Body of pancreas (tissue), 4 donors: ENCODE data around the gene GIT2. TPM values are rescaled to one million over a fixed set of nuclear protein-coding genes. Genes with fewer than 3 reads are reported as not detected.

Experiments used
- ATAC-seq: fragments of 150-250 bp; one replicate; pipeline ENCODE4 v1.9.1; 2016
- DNase-seq, 4 donors: peaks; one replicate each; pipeline ENCODE4 v3.0.0-alpha.2; 2019
- H3K27ac ChIP-seq, 4 donors: fragments of 200-600 bp; sonication (generic); 1 replicate in 3 of 4; 2 replicates in 1 of 4; pipeline versions ENCODE4 v1.5.1 to v1.6.1; 2016 to 2019; ENCODE audit warnings: mild to moderate bottlenecking in 1 of 4, mixed read lengths in 1 of 4, moderate library complexity in 1 of 4
- H3K27me3 ChIP-seq, 2 donors: fragments of 200-600 bp; sonication (generic); one replicate each; pipeline ENCODE4 v1.6.0; 2016; ENCODE audit warnings: mild to moderate bottlenecking in 1 of 2
- H3K36me3 ChIP-seq, 2 donors: fragments of 200-600 bp; sonication (generic); replicated peaks in 1 of 2; 2 replicates each; pipeline ENCODE4 v1.5.1; 2016; ENCODE audit warnings: low read depth in 2 of 2; ENCODE audit not compliant: insufficient read depth in 1 of 2
- H3K4me1 ChIP-seq: fragments of 200-600 bp; sonication (generic); one replicate; pipeline ENCODE4 v1.6.0; 2016
- H3K4me3 ChIP-seq, 2 donors: fragments of 200-600 bp; sonication (generic); 1 replicate in 1 of 2; 2 replicates in 1 of 2; pipeline ENCODE4 v1.5.1; 2016 to 2019
- H3K9me3 ChIP-seq, 3 donors: fragments of 200-600 bp; sonication (generic); 1 replicate in 2 of 3; 2 replicates in 1 of 3; pipeline ENCODE4 v1.5.1; 2016
- POLR2A ChIP-seq, 3 donors: fragments of 450-650 bp; IDR thresholded peaks; one replicate each; pipeline ENCODE4 v1.6.1; 2016; ENCODE audit warnings: antibody characterized with exemption in 3 of 3, mild to moderate bottlenecking in 2 of 3
- WGBS, 2 donors: methylation state at CpG; one replicate each; pipeline ENCODE4 v1.1.5; 2017; 5-methylcytosine and 5-hydroxymethylcytosine counted together
- intact Hi-C: fragments of 100-400 bp; cut with DNase I; formaldehyde crosslinking; loops from one replicate; pipeline ENCODE4 v1.15.1; 2023
- total RNA-seq, 2 donors: library from RNA; depleted of rRNA; stranded (reverse); fragments of >200 nt; gene quantifications; one replicate each; pipeline ENCODE4 v1.1.0, GENCODE V29; 2016
- TF ChIP-seq, protein P1 (sequence below), 7 experiments: fragments of 450-650 bp in 4 of 7; fragments of 200-600 bp in 3 of 7; sonication (generic) in 3 of 7; IDR thresholded peaks; one replicate each; pipeline ENCODE4 v1.5.1; 2016 to 2019; ENCODE audit warnings: antibody characterized with exemption in 7 of 7

GIT2 gene
- total RNA-seq, 2 donors from 2014 or later = 44.4 to 50.1 TPM

DNA sequence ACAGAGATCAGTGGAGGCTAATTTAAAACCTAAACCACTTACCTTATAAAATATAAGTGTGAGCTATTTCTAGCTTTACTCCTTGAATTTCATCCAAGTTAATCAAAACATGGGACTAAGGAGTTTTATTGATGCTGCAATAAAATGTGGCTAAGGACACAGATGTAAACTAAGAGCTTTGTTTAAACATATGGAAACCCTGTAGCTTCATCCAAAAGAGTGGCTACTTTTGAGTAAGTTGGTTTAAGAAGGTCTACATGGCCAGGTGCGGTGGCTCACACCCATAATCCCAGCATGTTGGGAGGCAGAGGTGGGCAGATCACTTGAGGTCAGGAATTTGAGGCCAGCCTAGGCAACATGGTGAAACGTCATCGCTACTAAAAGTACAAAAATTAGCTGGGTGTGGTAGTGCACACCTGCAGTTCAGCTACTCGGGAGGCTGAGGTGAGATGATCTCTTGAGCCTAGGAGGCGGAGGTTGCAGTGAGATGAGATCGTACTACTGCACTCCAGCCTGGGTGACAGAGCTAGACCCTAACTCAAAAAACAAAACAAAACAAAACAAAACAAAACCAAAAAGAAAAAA, 55.7 kb downstream of the GIT2 start:
- Histone ChIP-seq H3K4me3 (no peak overlapping the region), H3K27ac (no peak overlapping the region), H3K27me3 (no peaks in the 10 kb centered on the region), H3K36me3 (peaks cover 7 to 13% of the 10 kb centered on the region in 2 donors), H3K9me3 (no peaks in the 10 kb centered on the region), H3K4me1 (no peaks in the 10 kb centered on the region)
- ATAC-seq (no peak), DNase-seq (no peak)
- TF ChIP-seq, protein P1, sequence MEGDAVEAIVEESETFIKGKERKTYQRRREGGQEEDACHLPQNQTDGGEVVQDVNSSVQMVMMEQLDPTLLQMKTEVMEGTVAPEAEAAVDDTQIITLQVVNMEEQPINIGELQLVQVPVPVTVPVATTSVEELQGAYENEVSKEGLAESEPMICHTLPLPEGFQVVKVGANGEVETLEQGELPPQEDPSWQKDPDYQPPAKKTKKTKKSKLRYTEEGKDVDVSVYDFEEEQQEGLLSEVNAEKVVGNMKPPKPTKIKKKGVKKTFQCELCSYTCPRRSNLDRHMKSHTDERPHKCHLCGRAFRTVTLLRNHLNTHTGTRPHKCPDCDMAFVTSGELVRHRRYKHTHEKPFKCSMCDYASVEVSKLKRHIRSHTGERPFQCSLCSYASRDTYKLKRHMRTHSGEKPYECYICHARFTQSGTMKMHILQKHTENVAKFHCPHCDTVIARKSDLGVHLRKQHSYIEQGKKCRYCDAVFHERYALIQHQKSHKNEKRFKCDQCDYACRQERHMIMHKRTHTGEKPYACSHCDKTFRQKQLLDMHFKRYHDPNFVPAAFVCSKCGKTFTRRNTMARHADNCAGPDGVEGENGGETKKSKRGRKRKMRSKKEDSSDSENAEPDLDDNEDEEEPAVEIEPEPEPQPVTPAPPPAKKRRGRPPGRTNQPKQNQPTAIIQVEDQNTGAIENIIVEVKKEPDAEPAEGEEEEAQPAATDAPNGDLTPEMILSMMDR (IDR thresholded peaks at IDR 0.05) = no peak
- TF ChIP-seq POLR2A (IDR thresholded peaks at IDR 0.05) = no peak
- intact Hi-C loops = no loop called here
- 94 to 98% methylated on average over 6 of the region's 6 CpGs for WGBS, 2 donors

DNA sequence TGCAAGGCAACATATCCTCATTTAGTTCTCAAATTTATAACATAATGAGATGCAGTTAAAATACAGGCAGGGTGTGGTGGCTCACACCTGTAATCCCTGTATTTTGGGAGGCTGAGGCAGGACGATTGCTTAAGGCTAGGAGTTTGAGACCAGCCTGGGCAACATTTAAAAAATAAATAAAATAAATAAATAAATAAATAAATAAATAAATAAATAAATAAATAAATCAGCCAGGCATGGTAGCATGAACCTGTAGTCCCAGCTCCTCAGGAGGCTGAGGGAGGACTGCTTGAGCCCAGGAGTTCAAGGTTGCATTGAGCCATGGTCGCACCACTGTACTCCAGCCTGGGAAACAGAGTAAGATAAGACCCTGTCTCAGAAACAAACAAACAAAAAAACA, 56.7 kb downstream of the GIT2 start:
- no peaks in the 10 kb centered on the region for H3K4me1 ChIP-seq
- no peak for TF ChIP-seq POLR2A (IDR thresholded peaks at IDR 0.05)
- TF ChIP-seq, protein P1 (IDR thresholded peaks at IDR 0.05) = no peak
- WGBS, 2 donors = 72 to 82% methylated on average over 2 of the region's 2 CpGs
- DNase-seq (no peak), ATAC-seq (no peak)
- intact Hi-C loops = no loop called here
- H3K36me3 ChIP-seq = peaks cover 7 to 13% of the 10 kb centered on the region in 2 donors
- no peak overlapping the region for H3K4me3 ChIP-seq
- H3K27ac ChIP-seq = no peak overlapping the region
- no peaks in the 10 kb centered on the region for H3K9me3 ChIP-seq
- no peaks in the 10 kb centered on the region for H3K27me3 ChIP-seq

DNA sequence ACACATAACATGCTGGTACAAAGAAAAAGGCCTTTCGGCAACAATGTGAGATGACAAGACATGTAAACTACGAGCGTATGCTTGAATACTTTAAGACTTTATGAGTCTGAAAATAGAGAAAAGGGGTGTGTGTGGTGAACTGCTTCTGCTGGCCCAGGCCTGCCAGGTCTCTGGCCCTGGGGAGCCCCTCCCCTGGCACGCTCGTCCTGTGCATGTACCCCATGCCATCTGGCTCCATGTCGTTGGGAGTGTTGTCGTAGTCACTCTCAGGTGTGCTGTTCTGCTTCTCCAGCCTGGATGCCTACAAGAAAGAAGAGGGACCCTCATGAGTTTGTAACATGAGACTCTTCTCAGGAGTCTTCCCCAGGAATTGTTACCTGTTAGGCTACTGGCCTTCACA, 57.2 kb downstream of the GIT2 start:
- no peaks in the 10 kb centered on the region for H3K9me3 ChIP-seq
- H3K4me3 ChIP-seq = no peak overlapping the region
- no peaks in the 10 kb centered on the region for H3K27me3 ChIP-seq
- no peak for TF ChIP-seq POLR2A (IDR thresholded peaks at IDR 0.05)
- TF ChIP-seq, protein P1 (IDR thresholded peaks at IDR 0.05) = no peak
- H3K4me1 ChIP-seq = peaks cover 5% of the 10 kb centered on the region
- DNase-seq (no peak), ATAC-seq (no peak)
- no peak overlapping the region for H3K27ac ChIP-seq
- 89 to 92% methylated on average over 6 to 7 of the region's 7 CpGs for WGBS, 2 donors
- intact Hi-C loops = no loop called here
- H3K36me3 ChIP-seq = peaks cover 7 to 13% of the 10 kb centered on the region in 2 donors

DNA sequence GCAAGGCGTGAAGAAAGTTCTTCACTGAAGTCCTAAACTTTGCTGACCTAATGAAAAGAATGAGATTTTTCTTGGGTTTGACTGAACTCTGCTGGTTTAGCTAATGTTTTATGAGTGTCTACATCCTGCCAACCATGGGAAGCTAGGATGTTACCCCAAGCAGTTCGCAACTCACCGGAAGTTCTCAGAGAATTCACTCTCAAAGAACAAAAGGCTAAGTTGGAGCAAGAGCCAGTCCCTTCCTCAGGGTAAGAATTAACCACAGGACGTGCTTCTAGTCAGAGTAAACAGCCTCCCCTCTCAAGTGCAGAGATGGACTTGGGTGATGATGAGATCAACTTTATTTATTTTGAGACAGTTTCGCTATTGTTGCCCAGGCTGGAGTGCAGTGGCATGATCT, 58.8 kb downstream of the GIT2 start:
- DNase-seq (no peak), ATAC-seq (no peak)
- no peaks in the 10 kb centered on the region for H3K9me3 ChIP-seq
- no peaks in the 10 kb centered on the region for H3K27me3 ChIP-seq
- peaks cover 15% of the 10 kb centered on the region for H3K4me1 ChIP-seq
- H3K36me3 ChIP-seq = peaks cover 7 to 15% of the 10 kb centered on the region in 2 donors
- no peak overlapping the region for H3K4me3 ChIP-seq
- peak overlapping the region in 3 of 4 donors; percentile 13 to 42 (median 41) for H3K27ac ChIP-seq
- intact Hi-C loops = no loop called here
- WGBS, 2 donors = 90 to 92% methylated on average over 5 of the region's 5 CpGs
- no peak for TF ChIP-seq POLR2A (IDR thresholded peaks at IDR 0.05)

DNA sequence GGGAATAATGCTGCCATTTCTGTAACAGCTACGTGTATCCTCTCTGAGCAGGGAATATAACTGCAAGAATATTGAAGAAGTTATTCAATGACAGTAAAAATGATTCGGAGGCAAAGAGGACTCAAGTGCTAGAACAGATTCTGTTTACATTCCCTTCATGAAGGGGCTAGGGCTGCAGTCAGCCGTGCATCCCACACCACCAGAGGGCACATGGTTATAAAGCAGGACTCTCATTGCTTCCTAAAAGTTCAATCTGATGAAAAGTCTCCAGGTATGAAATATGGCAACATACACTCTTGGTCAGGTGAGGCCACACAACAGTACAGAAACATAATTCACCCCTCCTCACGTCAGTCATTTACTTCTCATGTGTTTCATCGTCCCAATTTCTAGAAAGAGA, 62.1 kb downstream of the GIT2 start:
- WGBS, 2 donors = 59 to 62% methylated on average over 5 of the region's 5 CpGs
- intact Hi-C loops = no loop called here
- no peaks in the 10 kb centered on the region for H3K9me3 ChIP-seq
- H3K4me1 ChIP-seq = peaks cover 40% of the 10 kb centered on the region
- ATAC-seq (no peak), DNase-seq (peak in 2 of 4 donors; percentile 40 to 64)
- H3K27me3 ChIP-seq = no peaks in the 10 kb centered on the region
- TF ChIP-seq, protein P1 (IDR thresholded peaks at IDR 0.05) = peak in 6 of 7 experiments; percentile 19 to 51 (median 32)
- TF ChIP-seq POLR2A (IDR thresholded peaks at IDR 0.05) = no peak
- peak overlapping the region in 2 of 4 donors; percentile 10 to 27 for H3K27ac ChIP-seq
- peaks cover 7 to 24% of the 10 kb centered on the region in 2 donors for H3K36me3 ChIP-seq
- no peak overlapping the region for H3K4me3 ChIP-seq
